ENCODE data around the gene DNAJB9. TPM values are rescaled to one million over a fixed set of nuclear protein-coding genes. Genes with fewer than 3 reads are reported as not detected.

Gene DNAJB9
- total RNA-seq, 1 donor from 2014 or later = 18.6 TPM

DNA sequence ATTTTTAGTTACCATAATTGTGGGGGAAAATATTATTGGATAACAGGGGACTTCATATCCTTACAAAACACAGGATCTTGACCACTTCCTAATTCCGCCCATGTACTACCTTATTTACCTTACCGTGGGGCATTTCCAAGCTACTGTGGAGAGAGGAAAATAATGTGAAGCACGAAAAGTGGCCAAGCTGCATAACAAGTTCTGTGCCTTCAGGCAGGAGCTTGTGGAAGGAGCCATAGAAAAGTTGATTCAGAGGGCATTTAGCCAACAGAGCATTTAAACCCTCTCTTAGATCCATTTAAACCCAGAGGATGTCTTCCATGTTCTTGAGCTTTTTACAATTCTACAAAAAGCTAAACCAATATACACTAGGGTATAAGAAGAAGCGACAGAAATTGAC, 41.6 kb downstream of the DNAJB9 start:
- Mint-ChIP-seq H3K4me3 (ENCODE audit: unreplicated experiment) (no peak overlapping the region), H3K36me3 (ENCODE audit: low read depth, unreplicated experiment) (no peaks in the 10 kb centered on the region), H3K9me3 (ENCODE audit: unreplicated experiment) (no peaks in the 10 kb centered on the region), H3K27me3 (ENCODE audit: unreplicated experiment) (no peaks in the 10 kb centered on the region), H3K27ac (ENCODE audit: unreplicated experiment) (no peak overlapping the region), H3K4me1 (ENCODE audit: unreplicated experiment) (no peaks in the 10 kb centered on the region)
- TF ChIP-seq CTCF (IDR thresholded peaks at IDR 0.05; ENCODE audit: unreplicated experiment) = no peak
- DNase-seq (ENCODE audit: low spot score) = no peak

- no peaks in the 10 kb centered on the region for H3K27me3 Mint-ChIP-seq (ENCODE audit: unreplicated experiment)
- H3K27ac Mint-ChIP-seq (ENCODE audit: unreplicated experiment) = no peak overlapping the region
- DNase-seq (ENCODE audit: low spot score) = no peak
- H3K9me3 Mint-ChIP-seq (ENCODE audit: unreplicated experiment) = no peaks in the 10 kb centered on the region
- TF ChIP-seq CTCF (IDR thresholded peaks at IDR 0.05; ENCODE audit: unreplicated experiment) = peak; percentile 95
- no peaks in the 10 kb centered on the region for H3K36me3 Mint-ChIP-seq (ENCODE audit: low read depth, unreplicated experiment)
- H3K4me1 Mint-ChIP-seq (ENCODE audit: unreplicated experiment) = peaks cover 5% of the 10 kb centered on the region
- no peak overlapping the region for H3K4me3 Mint-ChIP-seq (ENCODE audit: unreplicated experiment)
Observed at GRCh38 chr7:108613147-108613948, 43.7 kb downstream of the DNAJB9 start.

DNA sequence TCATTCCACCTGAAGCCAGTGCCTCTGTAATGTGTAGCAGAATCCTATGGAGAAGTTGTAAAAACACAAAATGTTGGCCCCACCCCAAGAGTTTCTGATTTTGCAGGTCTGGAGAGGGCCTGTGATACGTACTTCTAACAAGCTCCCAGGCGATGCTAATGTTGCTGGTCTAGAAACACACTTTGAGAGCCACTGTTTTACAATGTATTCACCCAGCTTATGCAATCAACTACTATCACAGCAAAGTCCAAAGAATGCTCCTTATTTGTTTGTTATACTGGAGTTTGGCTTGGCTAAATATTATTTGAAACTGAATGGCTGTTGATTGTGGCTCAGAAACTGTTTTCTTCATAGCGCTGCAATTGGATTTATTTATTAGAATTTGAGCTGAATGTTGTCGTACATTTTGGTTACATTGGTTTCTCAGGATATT, 44.3 kb downstream of the DNAJB9 start:
- no peak overlapping the region for H3K27ac Mint-ChIP-seq (ENCODE audit: unreplicated experiment)

GRCh38 chr7:108614896-108615295, 45.2 kb downstream of the DNAJB9 start:
- no peak for DNase-seq (ENCODE audit: low spot score)
- H3K4me3 Mint-ChIP-seq (ENCODE audit: unreplicated experiment) = no peak overlapping the region
- H3K27me3 Mint-ChIP-seq (ENCODE audit: unreplicated experiment) = no peaks in the 10 kb centered on the region
- no peaks in the 10 kb centered on the region for H3K36me3 Mint-ChIP-seq (ENCODE audit: low read depth, unreplicated experiment)
- no peak for TF ChIP-seq CTCF (IDR thresholded peaks at IDR 0.05; ENCODE audit: unreplicated experiment)
- peaks cover 18% of the 10 kb centered on the region for H3K4me1 Mint-ChIP-seq (ENCODE audit: unreplicated experiment)
- H3K27ac Mint-ChIP-seq (ENCODE audit: unreplicated experiment) = no peak overlapping the region
- H3K9me3 Mint-ChIP-seq (ENCODE audit: unreplicated experiment) = no peaks in the 10 kb centered on the region

More for the DNA sequence above, 44.3 kb downstream of the DNAJB9 start:
- no peaks in the 10 kb centered on the region for H3K9me3 Mint-ChIP-seq (ENCODE audit: unreplicated experiment)
- no peak overlapping the region for H3K4me3 Mint-ChIP-seq (ENCODE audit: unreplicated experiment)
- peaks cover 11% of the 10 kb centered on the region for H3K4me1 Mint-ChIP-seq (ENCODE audit: unreplicated experiment)
- TF ChIP-seq CTCF (IDR thresholded peaks at IDR 0.05; ENCODE audit: unreplicated experiment) = no peak
- no peak for DNase-seq (ENCODE audit: low spot score)
- no peaks in the 10 kb centered on the region for H3K27me3 Mint-ChIP-seq (ENCODE audit: unreplicated experiment)
- no peaks in the 10 kb centered on the region for H3K36me3 Mint-ChIP-seq (ENCODE audit: low read depth, unreplicated experiment)

DNA sequence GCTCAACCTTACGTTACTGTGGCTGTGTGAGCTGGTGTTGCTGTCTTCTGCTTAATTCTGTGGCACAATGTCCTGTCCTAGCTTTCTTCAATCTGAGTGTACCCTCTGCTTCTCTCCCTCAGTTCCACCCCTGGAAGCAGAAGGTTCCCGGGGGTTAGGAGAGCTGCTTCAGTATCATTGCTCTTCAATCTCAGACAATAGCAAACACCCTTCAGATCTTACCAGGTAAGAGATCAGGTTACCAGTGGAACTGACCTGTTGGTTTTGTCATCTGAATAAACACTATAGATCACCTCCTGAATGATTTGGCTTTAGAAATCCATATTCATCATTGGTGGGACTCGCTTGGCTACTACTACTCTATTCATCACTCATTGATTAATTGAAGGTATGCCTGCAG, 48.4 kb downstream of the DNAJB9 start:
- H3K27me3 Mint-ChIP-seq (ENCODE audit: unreplicated experiment) = no peaks in the 10 kb centered on the region
- no peaks in the 10 kb centered on the region for H3K36me3 Mint-ChIP-seq (ENCODE audit: low read depth, unreplicated experiment)
- H3K4me3 Mint-ChIP-seq (ENCODE audit: unreplicated experiment) = no peak overlapping the region
- no peak for TF ChIP-seq CTCF (IDR thresholded peaks at IDR 0.05; ENCODE audit: unreplicated experiment)
- H3K27ac Mint-ChIP-seq (ENCODE audit: unreplicated experiment) = no peak overlapping the region
- H3K9me3 Mint-ChIP-seq (ENCODE audit: unreplicated experiment) = no peaks in the 10 kb centered on the region
- no peak for DNase-seq (ENCODE audit: low spot score)
- H3K4me1 Mint-ChIP-seq (ENCODE audit: unreplicated experiment) = peaks cover 18% of the 10 kb centered on the region

Measured in endothelial cell (in vitro differentiated cells).